ENCODE data around the gene PNMA1. TPM values are rescaled to one million over a fixed set of nuclear protein-coding genes. Genes with fewer than 3 reads are reported as not detected.

The PNMA1 gene
- total and polyA plus RNA-seq, 9 of the 15 experiments (the other 6 are each of a cell fraction or from before 2014, with no cell fraction given) = 1.7 to 26.4 (median 8.7) TPM

DNA sequence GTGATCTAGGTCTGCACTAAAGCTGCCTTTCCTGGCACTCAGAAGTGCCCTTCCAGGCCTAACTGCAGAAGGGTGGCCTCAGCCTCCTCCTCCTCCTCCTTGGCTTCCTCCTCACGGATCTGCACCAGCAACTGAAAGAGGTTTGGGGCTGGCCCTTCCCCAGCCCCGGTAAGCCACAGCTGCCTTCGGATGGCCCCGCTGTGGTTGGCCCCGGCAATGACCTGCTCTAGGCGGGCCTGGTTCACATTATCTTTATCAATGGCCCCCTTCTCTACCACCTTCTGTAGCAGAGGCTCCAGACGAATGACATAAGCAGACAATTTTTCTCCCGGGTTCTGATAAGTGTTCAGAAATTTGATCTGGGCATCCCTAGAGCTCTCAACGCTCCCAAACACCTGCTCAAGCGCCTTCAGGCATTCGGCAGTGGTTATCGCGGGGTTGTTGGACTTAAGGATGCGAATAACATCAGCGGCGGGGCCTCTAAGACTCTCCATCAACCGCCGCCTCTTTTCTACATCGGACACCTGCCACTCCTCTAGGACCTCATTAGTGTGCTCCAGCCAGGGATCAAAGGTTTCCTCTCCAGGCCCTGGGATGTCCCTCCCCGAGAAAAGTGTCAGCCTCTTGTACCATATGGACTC is 1.5 kb downstream of the PNMA1 start:
- H3K27ac ChIP-seq (ENCODE audit: extremely low read depth, low read depth, low read length) = peak overlapping the region; percentile 40; the same call in 2 of the 3 replicates
- H2AFZ ChIP-seq (ENCODE audit: low read depth, low read length) = 0 out of 2 replicates have a peak overlapping the region, but pooled peaks have one; percentile 10
- peak; percentile 41; the same call in 1 of the 2 replicates for TF ChIP-seq RBFOX2 (IDR thresholded peaks at IDR 0.05; ENCODE audit: low read depth, low read length)
- peak in 1 of 2 experiments; percentile 7; a peak in 1 of 4 replicates for TF ChIP-seq RCOR1 (IDR thresholded peaks at IDR 0.05; ENCODE audit: borderline replicate concordance in 1 of 2, low read depth in 2 of 2, low read length in 2 of 2)
- TF ChIP-seq PTBP1 (IDR thresholded peaks at IDR 0.05; ENCODE audit: low read depth, low read length) = no peak
- TF ChIP-seq, protein P1, sequence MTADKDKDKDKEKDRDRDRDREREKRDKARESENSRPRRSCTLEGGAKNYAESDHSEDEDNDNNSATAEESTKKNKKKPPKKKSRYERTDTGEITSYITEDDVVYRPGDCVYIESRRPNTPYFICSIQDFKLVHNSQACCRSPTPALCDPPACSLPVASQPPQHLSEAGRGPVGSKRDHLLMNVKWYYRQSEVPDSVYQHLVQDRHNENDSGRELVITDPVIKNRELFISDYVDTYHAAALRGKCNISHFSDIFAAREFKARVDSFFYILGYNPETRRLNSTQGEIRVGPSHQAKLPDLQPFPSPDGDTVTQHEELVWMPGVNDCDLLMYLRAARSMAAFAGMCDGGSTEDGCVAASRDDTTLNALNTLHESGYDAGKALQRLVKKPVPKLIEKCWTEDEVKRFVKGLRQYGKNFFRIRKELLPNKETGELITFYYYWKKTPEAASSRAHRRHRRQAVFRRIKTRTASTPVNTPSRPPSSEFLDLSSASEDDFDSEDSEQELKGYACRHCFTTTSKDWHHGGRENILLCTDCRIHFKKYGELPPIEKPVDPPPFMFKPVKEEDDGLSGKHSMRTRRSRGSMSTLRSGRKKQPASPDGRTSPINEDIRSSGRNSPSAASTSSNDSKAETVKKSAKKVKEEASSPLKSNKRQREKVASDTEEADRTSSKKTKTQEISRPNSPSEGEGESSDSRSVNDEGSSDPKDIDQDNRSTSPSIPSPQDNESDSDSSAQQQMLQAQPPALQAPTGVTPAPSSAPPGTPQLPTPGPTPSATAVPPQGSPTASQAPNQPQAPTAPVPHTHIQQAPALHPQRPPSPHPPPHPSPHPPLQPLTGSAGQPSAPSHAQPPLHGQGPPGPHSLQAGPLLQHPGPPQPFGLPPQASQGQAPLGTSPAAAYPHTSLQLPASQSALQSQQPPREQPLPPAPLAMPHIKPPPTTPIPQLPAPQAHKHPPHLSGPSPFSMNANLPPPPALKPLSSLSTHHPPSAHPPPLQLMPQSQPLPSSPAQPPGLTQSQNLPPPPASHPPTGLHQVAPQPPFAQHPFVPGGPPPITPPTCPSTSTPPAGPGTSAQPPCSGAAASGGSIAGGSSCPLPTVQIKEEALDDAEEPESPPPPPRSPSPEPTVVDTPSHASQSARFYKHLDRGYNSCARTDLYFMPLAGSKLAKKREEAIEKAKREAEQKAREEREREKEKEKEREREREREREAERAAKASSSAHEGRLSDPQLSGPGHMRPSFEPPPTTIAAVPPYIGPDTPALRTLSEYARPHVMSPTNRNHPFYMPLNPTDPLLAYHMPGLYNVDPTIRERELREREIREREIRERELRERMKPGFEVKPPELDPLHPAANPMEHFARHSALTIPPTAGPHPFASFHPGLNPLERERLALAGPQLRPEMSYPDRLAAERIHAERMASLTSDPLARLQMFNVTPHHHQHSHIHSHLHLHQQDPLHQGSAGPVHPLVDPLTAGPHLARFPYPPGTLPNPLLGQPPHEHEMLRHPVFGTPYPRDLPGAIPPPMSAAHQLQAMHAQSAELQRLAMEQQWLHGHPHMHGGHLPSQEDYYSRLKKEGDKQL (CRISPR knock-in tag; IDR thresholded peaks at IDR 0.05; ENCODE audit: borderline replicate concordance) = no peak
- TF ChIP-seq MCM3 (IDR thresholded peaks at IDR 0.05) = no peak
- TF ChIP-seq FOXJ3 (CRISPR knock-in tag; IDR thresholded peaks at IDR 0.05) = no peak

More for the DNA sequence above, 1.5 kb downstream of the PNMA1 start:
- ATAC-seq (peak; percentile 47), DNase-seq (ENCODE audit: extremely low read depth in 1 of 4, low spot score in 3 of 4) (peak; percentile 25 to 39 (median 32)), FAIRE-seq (no peak)
- CTCF ChIA-PET (ENCODE audit: low intra/inter-chr PET ratio) = no interaction called here
- Histone ChIP-seq H3K4me1 (replicated peaks in 1 of 2; ENCODE audit: control insufficient read depth in 2 of 2, insufficient read depth in 2 of 2, low read length in 2 of 2) (peaks cover 11 to 27% of the 10 kb centered on the region in 2 experiments; a peak in 4 of 5 replicates), H3K36me3 (ENCODE audit: control insufficient read depth, insufficient read depth, low read length) (peaks cover 24% of the 10 kb centered on the region; the same call in 2 of the 3 replicates), H3K79me2 (ENCODE audit: control insufficient read depth, insufficient read depth, low read length) (peaks cover 23% of the 10 kb centered on the region), H3K9me3 (replicated peaks; ENCODE audit: control insufficient read depth, insufficient read depth, low read depth, low read length) (no peaks in the 10 kb centered on the region), H3K4me2 (ENCODE audit: insufficient read depth, low read length) (peak overlapping the region; percentile 95), H3K4me3 (peak overlapping the region; percentile 69), H4K20me1 (replicated peaks; ENCODE audit: control insufficient read depth, insufficient read depth, low read length) (no peaks in the 10 kb centered on the region; the same call in 1 of the 2 replicates), H3K9me1 (ENCODE audit: control insufficient read depth, insufficient read depth, low read length) (no peaks in the 10 kb centered on the region), H3K27me3 (ENCODE audit: control insufficient read depth in 2 of 2, insufficient read depth in 2 of 2, low read length in 2 of 2) (no peaks in the 10 kb centered on the region), H3K9ac (ENCODE audit: insufficient read depth in 1 of 2, low read depth in 2 of 2, low read length in 2 of 2) (peak overlapping the region; percentile 81 to 94)
- WGBS (ENCODE audit: insufficient coverage, low coverage, missing lambda C conversion rate) = 3% methylated on average over 17 of the region's 20 CpGs
- in situ Hi-C loops (cut with MboI) (no loop called here), intact Hi-C loops (cut with micrococcal nuclease) (loop anchor here (2.0 kb wide), 1 partner anchor 68 kb away; the partner anchor contains the start of gene DNAL1)
- BruUV-seq (replicated peaks) = no TSS peak
- POLR2A ChIA-PET = interaction anchor here (0.6 to 1.7 kb wide), 3 partner anchors 10 to 109 kb away, joined by 3 to 5 read pairs (median 4); no protein-coding TSS in a partner anchor
